Smooth muscle cell (in vitro differentiated cells): ENCODE results near the gene RAD9A. TPM values are rescaled to one million over a fixed set of nuclear protein-coding genes. Genes with fewer than 3 reads are reported as not detected.

Source experiments
- DNase-seq: peaks from one replicate; lab custom pipeline; 2025; ENCODE audit not compliant: unreplicated experiment; lab: John Stamatoyannopoulos, UW
- H2AFZ ChIP-seq: fragments of 200-600 bp; sonication (generic); 2 replicates; pipeline ENCODE4 v1.6.0; 2016; ENCODE audit warnings: antibody characterized with exemption, low read depth, mild to moderate bottlenecking
- H3F3A ChIP-seq: fragments of 200-600 bp; sonication (generic); 2 replicates; pipeline ENCODE4 v1.6.0; 2017; ENCODE audit warnings: antibody characterized with exemption, low read depth
- H3K27ac ChIP-seq: fragments of 200-600 bp; sonication (generic); 2 replicates; pipeline ENCODE4 v1.5.1; 2016; ENCODE audit warnings: low read depth, mild to moderate bottlenecking
- H3K27me3 ChIP-seq: fragments of 200-600 bp; sonication (generic); 2 replicates; pipeline ENCODE4 v1.6.1; 2016; ENCODE audit warnings: low read depth, mild to moderate bottlenecking
- H3K36me3 ChIP-seq: fragments of 200-600 bp; sonication (generic); 2 replicates; pipeline ENCODE4 v1.5.1; 2016; ENCODE audit warnings: low read depth
- H3K4me1 ChIP-seq: fragments of 200-600 bp; sonication (generic); 2 replicates; pipeline ENCODE4 v1.5.1; 2016; ENCODE audit warnings: low read depth
- H3K4me2 ChIP-seq: fragments of 200-600 bp; sonication (generic); 2 replicates; pipeline ENCODE4 v1.6.0; 2016; ENCODE audit warnings: mild to moderate bottlenecking
- H3K4me3 ChIP-seq: fragments of 200-600 bp; sonication (generic); 2 replicates; pipeline ENCODE4 v1.5.1; 2016; ENCODE audit warnings: mild to moderate bottlenecking
- H3K79me2 ChIP-seq: fragments of 200-600 bp; sonication (generic); 2 replicates; pipeline ENCODE4 v1.6.0; 2016; ENCODE audit warnings: low read depth, mild to moderate bottlenecking
- H3K9ac ChIP-seq: fragments of 200-600 bp; sonication (generic); 2 replicates; pipeline ENCODE4 v1.6.0; 2016; ENCODE audit warnings: low read depth
- H3K9me3 ChIP-seq: fragments of 200-600 bp; sonication (generic); replicated peaks from 2 replicates; pipeline ENCODE4 v1.5.1; 2016; ENCODE audit warnings: low read depth
- H4K20me1 ChIP-seq: fragments of 200-600 bp; sonication (generic); 2 replicates; pipeline ENCODE4 v1.6.0; 2016; ENCODE audit warnings: low read depth
- WGBS: methylation state at CpG from one replicate; pipeline ENCODE4 v1.1.7; 2016; ENCODE audit warnings: low lambda C conversion rate; 5-methylcytosine and 5-hydroxymethylcytosine counted together
- polyA plus RNA-seq: library from polyadenylated mRNA; unstranded; fragments of >200 nt; fragmentation: Nextera tagmentation; extraction: Ambion mirVana; gene quantifications from 2 replicates; pipeline ENCODE4 v1.2.1, GENCODE V29; 2016
- total RNA-seq: library from RNA; depleted of rRNA; stranded (reverse); fragments of >200 nt; gene quantifications from 2 replicates; pipeline ENCODE4 v1.2.3, GENCODE V29; 2014
- TF ChIP-seq, protein P1 (sequence below): fragments of 200-600 bp; sonication (generic); IDR thresholded peaks from 2 replicates; pipeline ENCODE4 v1.5.1; 2017; ENCODE audit warnings: borderline replicate concordance, mild to moderate bottlenecking, antibody characterized with exemption; ENCODE audit not compliant: insufficient read depth, poor library complexity, severe bottlenecking

Gene RAD9A
- total and polyA plus RNA-seq, 2 experiments from 2014 or later = 19.5 to 21.4 TPM

DNA sequence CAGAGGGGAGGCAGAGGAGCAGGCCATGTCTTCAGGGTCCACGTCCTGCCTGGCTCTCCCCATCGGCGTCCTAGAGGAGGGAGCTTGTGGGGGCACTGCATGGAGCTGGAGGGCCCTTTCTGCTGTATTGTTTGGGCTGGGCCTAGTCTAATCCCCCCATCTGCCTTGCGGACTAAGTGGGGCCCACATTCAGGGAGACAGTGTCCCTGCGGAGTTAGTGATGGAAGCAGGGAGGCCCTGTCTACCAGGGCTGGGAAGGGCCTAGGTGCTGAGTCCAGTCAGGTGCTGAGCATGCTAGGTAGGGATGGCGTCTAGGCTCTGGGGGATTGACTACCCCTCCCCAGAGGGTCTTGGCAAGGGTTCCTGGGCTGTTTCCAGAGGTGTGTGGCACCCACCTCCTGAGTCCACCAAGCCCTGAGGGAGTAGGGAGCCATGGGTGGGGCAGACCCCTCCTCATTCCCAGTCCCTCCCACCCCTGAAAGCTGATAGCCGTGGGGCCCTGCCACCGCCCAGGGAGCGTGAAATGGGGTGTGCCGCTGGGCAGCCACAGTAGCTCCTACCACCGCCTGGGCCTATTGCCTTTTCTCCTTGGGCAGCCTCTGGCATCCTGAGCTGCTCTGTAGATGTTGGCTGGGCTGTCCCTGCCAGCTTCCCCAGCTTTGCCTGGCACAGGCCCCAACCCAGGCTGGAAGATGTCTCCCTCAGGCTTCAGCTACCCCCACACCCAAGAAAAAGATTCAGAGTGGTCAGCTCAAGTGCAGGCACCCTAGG lies 36.6 kb upstream of the RAD9A start:
- DNase-seq = no peak

DNA sequence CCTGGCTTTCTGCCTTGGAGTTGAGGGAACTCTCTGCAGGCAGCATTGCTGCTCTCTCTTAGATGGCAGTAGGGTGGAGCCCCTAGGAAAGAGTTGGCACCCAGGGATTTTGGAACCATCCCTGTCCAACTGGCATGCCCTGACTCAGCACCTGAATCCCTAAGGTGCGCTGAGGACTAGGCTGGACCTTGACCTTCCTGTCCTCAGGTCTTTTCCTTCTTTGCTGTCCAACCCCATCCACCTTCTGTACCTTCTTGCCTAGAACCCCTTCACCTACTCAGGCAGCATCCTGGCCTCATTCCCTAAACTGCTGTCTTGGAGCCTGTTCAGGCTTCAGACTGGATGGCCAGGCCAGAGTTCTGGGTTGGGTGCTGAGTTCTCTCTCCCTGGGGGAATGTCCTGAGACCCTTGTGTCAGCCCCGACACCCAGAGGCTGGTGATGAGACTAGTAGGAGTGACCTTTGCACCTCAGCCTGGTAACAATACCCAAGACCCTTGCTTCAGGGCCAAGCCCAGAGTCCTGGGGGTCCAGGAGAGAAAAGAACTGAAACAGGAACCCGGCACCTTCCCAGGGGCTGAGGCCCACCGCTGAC lies 35.9 kb upstream of the RAD9A start:
- no peak for DNase-seq
- Histone ChIP-seq H3K9me3 (no peaks in the 10 kb centered on the region), H3K27me3 (no peaks in the 10 kb centered on the region), H3K4me1 (peaks cover 34% of the 10 kb centered on the region), H3K36me3 (no peaks in the 10 kb centered on the region), H2AFZ (no peak overlapping the region), H3K4me3 (no peak overlapping the region), H3K27ac (peak overlapping the region; percentile 98), H3F3A (peaks cover 27% of the 10 kb centered on the region), H3K79me2 (peaks cover 11% of the 10 kb centered on the region), H4K20me1 (peaks cover 2% of the 10 kb centered on the region), H3K9ac (peak overlapping the region; percentile 57), H3K4me2 (peak overlapping the region; percentile 85)
- 89% methylated on average over 4 of the region's 4 CpGs for WGBS
- TF ChIP-seq, protein P1, sequence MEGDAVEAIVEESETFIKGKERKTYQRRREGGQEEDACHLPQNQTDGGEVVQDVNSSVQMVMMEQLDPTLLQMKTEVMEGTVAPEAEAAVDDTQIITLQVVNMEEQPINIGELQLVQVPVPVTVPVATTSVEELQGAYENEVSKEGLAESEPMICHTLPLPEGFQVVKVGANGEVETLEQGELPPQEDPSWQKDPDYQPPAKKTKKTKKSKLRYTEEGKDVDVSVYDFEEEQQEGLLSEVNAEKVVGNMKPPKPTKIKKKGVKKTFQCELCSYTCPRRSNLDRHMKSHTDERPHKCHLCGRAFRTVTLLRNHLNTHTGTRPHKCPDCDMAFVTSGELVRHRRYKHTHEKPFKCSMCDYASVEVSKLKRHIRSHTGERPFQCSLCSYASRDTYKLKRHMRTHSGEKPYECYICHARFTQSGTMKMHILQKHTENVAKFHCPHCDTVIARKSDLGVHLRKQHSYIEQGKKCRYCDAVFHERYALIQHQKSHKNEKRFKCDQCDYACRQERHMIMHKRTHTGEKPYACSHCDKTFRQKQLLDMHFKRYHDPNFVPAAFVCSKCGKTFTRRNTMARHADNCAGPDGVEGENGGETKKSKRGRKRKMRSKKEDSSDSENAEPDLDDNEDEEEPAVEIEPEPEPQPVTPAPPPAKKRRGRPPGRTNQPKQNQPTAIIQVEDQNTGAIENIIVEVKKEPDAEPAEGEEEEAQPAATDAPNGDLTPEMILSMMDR = no peak

More for the DNA sequence above, 36.6 kb upstream of the RAD9A start:
- Histone ChIP-seq H3K27ac (peak overlapping the region; percentile 98), H3K9ac (peak overlapping the region; percentile 57), H3K79me2 (peaks cover 14% of the 10 kb centered on the region), H3K4me1 (peaks cover 34% of the 10 kb centered on the region), H3K36me3 (no peaks in the 10 kb centered on the region), H3F3A (peaks cover 27% of the 10 kb centered on the region), H3K4me3 (no peak overlapping the region), H3K4me2 (peak overlapping the region; percentile 85), H2AFZ (no peak overlapping the region), H4K20me1 (peaks cover 5% of the 10 kb centered on the region), H3K27me3 (no peaks in the 10 kb centered on the region), H3K9me3 (no peaks in the 10 kb centered on the region)
- TF ChIP-seq, protein P1 = no peak
- WGBS = 75% methylated on average over 11 of the region's 11 CpGs

DNA sequence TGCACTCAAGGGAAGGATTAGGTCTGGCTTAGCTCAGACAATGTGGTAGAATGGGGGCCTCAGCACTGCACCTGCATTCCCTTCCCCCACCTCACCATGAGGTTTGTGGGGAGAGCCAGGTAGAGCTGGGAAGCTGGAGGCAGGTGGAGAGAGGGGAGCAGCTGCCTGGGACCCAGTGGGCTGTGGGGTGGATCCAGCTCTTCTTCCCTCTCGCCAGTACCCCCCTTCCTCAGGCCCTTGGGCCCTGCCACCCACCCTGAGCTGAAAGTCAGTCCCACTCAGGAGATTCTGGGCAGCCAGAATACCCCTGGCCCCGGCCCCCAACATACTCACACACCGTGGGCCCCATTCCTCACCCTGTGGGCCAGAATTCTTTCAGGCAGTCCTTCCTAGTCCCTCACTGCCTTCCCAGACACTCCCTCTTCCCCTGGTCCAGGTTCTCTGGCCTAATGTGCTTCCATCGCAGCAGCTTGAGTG lies 35.4 kb upstream of the RAD9A start:
- Histone ChIP-seq H3K9ac (no peak overlapping the region), H3K36me3 (no peaks in the 10 kb centered on the region), H3F3A (peaks cover 27% of the 10 kb centered on the region), H3K79me2 (peaks cover 10% of the 10 kb centered on the region), H2AFZ (no peak overlapping the region), H3K4me3 (no peak overlapping the region), H3K27me3 (no peaks in the 10 kb centered on the region), H4K20me1 (no peaks in the 10 kb centered on the region), H3K27ac (peak overlapping the region; percentile 98), H3K9me3 (no peaks in the 10 kb centered on the region), H3K4me1 (peaks cover 34% of the 10 kb centered on the region), H3K4me2 (no peak overlapping the region)
- TF ChIP-seq, protein P1 = no peak
- WGBS = 37% methylated on average over 4 of the region's 4 CpGs
- no peak for DNase-seq
